GM20431 (cell line): ENCODE measurements around the gene MVP.
"Not testable (repeated sequence)": the region's sequence is repeated elsewhere in the genome, so short reads cannot be mapped to it uniquely, and the experiment has no call there.

Experiments
- in situ Hi-C: fragments of 300-500 bp; cut with MseI, MboI; formaldehyde crosslinking; loops from one replicate; pipeline ENCODE4 v1.15.0; 2020; ENCODE audit warnings: low sequenced_read_pairs; ENCODE audit not compliant: unreplicated experiment

The MVP gene

DNA sequence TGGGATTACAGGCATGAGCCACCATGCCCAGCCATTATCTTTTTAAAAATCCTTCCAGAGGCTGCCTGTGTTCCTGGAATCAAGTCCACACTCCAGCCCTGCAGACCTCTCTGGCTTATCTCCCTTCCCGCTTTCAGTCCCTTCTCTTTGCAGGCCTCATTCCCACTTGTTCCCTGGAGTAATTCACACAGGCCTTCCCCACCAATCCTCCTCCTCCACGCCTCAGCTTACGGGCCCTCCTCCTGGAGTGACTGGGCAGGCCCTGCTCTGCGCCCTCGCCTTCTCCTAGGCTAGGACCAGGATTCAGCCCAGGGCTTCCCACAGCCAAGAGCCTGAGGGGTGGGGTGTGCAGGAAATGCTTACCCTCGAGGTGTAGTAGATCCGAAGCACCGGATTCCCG lies 40.0 kb downstream of the MVP start:
- in situ Hi-C loops: no loop called here

DNA sequence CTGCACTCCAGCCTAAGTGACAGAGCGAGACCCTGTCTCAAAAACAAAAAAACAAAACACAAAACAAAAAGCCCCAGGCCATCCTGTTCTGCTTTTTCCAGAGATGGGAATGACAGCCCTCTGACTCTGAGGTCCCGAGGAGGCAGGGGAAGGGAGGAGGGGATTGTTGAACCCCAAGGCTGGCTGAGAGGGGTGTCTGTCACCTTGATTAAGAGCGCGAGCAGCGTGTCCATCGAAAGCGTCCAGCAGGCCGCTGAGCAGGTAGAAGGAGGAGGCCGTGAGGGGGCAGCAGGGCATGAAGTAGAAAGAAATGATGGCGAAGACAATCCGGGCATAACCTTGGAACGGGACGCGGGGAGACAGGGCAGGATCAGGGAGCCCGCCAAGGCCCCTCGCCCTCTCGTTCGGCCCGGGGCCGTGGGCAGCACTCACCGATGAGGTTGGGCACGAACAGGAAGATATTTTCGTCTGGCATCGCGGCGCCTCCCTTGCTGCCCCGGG lies 42.2 kb downstream of the MVP start:
- in situ Hi-C loops: no loop called here

DNA sequence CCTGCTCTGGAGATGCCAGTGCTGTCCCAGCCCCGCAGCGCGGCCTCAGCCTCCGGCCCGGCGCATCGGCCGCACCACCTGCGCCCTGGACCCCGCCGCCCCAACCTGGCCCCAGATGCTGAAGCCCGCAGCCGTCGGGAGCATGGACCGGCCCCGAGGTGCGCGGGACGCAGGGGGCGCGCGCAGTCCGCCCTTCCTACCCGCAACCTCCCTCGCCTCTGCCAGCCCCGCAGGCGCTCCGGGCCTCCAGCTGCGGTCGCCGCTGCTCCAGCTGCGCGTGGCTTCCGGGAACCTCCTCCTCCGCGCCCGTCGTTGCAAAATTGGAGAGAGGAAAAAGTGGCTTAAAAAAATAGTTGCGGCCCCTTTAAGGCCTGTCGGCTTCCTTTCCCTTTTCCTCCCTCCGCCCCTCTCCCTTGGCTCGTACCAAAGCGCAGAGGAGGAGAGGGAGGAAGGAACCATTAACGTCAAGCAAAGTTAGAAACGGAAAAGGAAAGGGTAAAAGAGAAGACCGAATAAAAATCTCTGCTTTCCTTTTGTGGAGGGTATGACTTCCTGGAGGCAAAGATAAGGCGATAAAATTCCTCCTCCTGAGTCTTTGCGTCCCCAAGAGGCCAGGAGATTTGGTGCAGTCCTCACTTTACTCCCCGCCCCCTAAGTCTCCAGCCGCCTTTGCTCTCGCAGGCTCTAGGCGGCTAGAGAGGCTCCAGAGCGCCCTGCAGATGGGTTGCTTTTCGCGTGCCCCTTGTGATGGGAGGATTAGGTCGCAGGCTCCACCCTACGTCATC lies 42.8 kb downstream of the MVP start, which contains the start of gene CDIPT:
Gene CDIPT, minus strand, starts transcription at position 343 of the 785 bp plus-strand sequence. CDS start 369 bp downstream, outside the sequence.
- in situ Hi-C loops: no loop called here

DNA sequence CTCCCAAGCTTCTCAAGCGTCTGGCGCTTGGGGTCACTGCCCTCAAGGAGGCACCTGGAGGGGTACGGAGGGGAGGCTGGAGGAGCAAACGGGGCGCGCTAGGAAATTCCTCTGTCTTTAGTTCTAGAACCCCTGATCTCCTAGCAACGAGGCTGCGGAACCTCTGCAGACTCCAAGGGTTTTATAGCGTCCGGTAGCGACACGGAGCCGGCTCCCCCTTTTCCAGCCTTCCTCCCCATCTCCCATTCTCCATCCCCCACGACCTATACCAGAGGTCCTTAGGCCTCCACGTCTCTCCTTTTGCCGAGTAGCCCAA lies 43.4 kb downstream of the MVP start:
- in situ Hi-C loops: no loop called here

DNA sequence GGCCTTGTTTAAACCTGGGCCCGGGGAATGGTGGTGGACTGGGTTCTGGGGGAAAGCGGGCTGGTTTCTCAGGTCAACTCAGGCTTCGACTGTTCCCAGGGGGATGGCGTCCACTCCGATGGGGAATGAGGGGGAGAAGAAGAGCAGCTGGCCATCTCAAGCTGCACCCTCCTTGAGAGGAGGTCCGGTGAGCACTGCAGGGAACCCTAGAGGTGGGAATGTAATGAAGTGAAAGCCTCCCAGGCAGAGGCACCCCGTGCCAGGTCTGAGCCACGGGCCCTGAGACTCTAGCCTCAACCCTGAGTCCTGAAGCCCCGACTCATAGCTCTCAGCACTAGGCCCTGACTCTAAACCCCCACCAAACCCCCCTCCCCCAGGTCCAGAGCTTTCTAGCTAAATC lies 43.9 kb downstream of the MVP start:
- in situ Hi-C loops: no loop called here

DNA sequence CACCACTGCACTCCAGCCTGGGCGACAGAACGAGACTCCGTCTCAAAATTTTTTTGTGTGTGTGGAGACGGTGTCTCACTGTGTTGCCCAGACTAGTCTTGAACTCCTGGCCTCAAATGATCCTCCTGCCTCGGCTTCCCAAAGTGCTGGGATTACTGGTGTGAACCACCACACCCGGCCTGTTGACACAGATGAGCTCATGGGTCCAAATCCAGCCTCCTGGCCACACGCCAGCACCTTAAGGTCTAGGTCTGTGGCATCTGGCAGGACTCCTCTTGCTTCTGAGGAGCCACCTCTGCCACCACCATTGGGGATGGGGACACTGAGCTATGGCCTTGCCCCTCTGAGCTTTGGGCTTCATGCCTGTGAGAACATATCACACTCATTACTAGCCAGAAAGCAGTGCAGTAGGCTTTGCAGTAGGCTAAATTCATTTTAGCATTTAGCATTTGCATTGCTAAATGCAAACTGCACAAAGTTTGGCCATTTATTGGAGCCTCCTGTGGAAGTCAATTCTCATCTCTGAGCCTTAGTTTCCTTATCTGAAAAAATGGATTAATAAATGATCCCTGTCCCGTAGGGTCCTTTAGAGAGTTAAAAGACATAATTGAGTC lies 48.2 kb downstream of the MVP start:
- in situ Hi-C loops: no loop called here

DNA sequence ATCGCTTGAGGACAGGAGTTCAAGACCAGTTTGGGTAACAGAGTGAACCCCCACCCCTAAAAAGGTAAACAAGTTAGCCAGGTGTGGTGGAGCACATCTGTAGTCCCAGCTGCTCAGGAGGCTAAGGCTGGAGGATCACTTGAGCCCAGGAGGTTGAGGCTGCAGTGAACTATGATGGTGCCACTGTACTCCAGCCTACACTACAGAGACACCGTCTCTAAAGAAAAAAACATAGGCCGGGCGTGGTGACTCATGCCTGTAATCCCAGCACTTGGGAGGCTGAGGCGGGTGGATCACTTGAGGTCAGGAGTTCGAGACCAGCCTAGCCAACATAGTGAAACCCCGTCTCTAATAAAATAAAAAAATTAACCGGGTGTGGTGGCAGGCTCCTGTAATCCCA lies 48.8 kb downstream of the MVP start:
- in situ Hi-C loops: not testable (repeated sequence)

DNA sequence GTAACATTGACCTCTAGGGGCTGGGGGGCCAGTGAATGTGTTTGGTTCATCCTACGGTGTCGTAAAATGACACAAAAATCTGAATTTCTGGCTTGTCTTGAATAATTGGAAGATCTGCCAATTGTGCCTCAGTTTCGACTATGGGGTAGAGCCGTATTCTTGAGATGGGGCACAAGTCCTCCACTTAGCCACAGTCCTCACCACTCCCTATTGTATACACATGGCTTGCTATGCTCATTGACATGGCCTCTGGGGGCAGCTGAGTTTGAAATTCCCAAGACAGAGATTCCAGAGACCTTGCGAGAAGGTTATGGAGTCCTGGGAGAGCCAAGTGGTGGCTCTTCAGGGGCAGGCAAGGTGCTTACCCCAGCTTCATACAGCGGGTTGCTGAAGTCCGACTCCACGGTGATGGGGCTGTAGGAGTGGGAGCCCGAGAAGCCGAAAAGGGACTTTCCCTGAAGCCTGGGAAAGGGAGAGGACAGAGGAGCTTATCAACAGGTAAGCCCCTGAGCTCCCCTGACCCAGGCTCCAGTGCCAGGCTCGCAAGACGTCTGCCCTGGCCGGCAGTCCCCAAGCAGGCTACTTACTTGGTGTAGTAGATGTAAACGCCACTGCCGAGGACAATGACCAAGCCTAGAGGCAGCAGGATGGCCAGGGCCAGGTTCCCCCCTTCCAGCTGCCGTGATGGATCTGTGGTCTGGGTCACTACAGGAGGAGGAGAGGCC lies 51.7 kb downstream of the MVP start:
- in situ Hi-C loops: loop anchor here (10.0 kb wide), 1 partner anchor 57 kb away; the partner anchor contains the start of genes PAGR1 and PRRT2

DNA sequence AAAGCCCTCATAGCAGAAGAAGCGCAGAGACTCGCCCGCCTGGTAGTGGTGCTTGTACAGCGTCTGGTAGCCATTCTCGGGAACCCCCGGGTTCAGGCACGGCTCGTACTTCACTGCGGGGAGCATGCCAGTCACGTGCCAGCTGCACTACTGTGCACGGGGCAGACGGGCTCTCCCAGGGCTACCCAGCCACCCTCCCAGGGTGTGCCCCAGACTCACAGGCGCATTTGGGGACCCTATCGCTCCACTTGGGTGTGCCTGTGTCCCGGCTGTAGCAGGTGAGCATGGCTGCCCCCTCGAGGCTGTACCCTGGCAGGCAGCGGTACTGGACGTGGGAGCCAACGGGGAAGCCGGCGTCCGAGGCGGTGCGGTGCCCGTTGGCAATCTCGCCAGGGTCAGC lies 53.1 kb downstream of the MVP start:
- in situ Hi-C loops: loop anchor here (10.0 kb wide), 1 partner anchor 59 kb away; the partner anchor contains the start of genes PAGR1 and PRRT2

DNA sequence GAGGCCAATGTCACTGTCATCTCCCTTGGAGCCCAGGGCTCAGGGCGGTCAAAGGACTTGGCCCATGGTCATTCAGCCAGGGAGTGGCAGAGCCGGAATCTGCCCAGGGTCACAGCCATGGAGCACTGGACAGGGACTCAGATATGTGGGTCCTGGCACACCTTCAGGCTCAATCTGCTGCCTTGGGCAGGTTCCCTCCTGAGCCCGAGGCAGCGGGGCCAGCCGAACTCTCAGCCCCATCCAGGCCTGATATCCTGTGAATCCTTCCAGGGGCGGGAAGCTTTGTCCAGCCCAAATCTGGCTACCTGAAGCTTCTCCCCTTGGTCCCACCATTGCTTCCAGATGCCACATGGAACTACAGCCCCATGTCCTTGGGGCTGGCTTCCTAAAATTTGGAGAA lies 54.9 kb downstream of the MVP start:
- in situ Hi-C loops: loop anchor here (10.0 kb wide), 1 partner anchor 60 kb away; the partner anchor contains the start of genes PAGR1 and PRRT2

DNA sequence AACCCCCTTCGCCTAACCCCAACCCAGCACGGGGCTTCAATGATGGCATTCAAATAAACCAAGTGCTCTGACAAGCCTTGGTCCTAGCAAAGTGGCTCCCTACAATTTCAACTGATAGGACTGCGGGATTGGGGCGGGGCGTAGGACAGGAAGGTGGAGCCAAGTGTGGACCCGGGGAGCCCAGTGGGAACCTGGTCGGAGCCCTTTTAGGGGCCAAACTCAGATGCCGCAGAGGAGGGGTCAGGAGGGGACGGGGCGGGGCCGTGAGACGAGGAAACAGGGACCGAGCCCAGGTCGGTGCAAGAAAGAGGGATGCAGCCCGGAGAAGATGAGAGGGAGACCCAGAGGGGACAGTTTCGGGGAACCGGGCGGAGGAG lies 55.9 kb downstream of the MVP start:
- in situ Hi-C loops: loop anchor here (10.0 kb wide), 1 partner anchor 61 kb away; the partner anchor contains the start of genes PAGR1 and PRRT2

DNA sequence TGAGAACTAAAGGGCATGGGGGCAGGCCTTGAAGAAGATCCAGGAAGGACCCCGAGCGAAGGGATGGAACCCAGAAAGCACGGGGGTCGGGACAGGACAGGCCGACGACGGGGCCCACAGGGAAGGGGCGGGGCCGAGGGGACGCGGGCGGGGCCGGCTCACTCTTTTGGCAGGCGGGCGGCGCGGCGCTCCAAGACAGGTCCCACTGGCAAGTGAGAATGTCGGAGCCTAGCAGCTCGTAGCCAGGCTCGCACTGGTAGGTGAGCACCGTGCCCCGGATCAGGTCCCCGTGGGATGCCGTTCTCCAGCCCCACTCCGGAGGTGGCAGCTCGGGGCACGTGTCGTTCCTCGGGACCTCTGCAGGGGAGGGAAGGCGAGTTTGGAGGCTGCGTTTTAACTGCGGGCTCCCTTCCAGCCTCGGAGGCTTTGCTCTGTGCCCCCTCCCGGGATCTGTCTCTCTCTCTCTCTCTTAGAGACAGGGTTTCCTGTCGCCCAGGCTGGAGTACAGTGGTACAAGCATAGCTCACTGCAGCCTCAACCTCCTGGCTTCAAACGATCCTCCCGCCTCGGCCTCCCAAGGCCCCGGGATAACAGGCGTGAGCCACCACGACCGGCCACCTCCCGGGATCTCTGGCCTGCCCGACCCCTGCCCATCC lies 56.5 kb downstream of the MVP start:
- in situ Hi-C loops: loop anchor here (10.0 kb wide), 1 partner anchor 62 kb away; the partner anchor contains the start of genes PAGR1 and PRRT2

DNA sequence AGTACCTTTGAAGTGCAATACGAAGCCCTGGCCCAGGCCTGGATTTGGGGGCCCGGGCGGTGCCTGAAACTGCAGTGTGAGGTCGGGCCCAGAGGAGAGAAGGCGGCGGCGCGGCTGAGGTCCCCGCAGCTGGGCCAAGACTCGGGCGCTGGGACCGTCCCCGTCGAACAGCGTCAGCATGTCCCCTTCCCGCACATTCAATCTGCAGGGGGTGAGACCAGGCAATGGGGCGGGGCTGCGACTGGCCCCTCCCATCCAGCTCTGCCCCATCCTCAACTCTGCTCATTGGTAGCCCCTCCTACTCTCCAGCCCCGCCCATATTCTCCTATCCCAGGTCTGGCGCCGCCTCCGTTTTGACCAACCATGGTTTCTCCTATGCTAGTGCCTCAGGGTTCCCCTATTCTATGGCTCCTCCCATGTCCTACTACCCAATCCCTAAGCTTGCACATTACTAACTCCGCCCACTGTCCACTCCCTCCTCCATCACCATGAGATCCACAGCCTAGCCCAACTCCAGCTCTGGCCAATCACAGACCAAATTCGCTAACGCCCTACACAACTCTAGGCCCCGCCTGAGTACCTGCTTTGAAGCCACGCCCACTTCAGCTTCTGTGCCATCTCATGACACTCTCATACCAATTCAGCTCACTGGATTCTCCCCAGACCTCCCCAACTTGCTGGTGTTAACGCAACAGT lies 57.2 kb downstream of the MVP start:
- in situ Hi-C loops: loop anchor here (10.0 kb wide), 1 partner anchor 63 kb away; the partner anchor contains the start of genes PAGR1 and PRRT2

DNA sequence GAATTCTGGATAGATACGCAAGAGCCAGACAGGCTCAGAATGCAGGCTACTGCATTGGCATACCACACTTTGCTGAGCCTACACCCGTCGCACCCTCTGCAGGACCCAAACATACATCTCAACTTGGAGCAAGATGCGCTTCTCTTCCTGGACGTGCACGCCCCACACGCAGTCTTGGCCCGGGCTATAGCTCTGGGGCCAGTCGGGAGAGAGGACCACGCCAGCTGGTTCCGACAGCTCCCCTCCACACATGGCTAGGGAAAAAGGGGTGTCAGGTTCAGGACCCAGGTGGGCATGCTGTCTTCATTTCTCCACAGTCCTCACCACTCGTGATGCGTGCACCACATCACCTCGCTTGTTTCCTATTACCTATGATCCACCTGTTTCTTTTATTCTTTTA lies 57.9 kb downstream of the MVP start:
- in situ Hi-C loops: loop anchor here (10.0 kb wide), 1 partner anchor 63 kb away; the partner anchor contains the start of genes PAGR1 and PRRT2

DNA sequence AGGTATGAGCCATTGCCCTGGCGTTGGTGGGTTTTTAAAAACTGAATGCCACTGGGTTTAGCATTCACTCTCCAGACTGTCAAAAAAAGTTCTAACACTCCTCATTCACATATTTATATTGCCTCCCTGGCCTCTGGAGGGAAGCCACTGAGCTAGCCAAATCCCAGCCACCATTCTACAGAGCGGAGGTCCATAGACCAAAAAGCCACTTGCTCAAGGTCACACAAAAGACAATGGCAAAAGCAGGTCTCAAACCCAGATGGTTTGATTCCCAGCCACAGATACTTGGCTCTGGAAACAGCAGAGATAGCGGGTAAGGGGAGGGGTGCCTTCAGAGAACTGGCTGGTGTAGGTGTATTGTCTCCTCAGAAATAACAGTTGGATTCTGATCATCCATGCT lies 60.8 kb downstream of the MVP start:
- in situ Hi-C loops: no loop called here

DNA sequence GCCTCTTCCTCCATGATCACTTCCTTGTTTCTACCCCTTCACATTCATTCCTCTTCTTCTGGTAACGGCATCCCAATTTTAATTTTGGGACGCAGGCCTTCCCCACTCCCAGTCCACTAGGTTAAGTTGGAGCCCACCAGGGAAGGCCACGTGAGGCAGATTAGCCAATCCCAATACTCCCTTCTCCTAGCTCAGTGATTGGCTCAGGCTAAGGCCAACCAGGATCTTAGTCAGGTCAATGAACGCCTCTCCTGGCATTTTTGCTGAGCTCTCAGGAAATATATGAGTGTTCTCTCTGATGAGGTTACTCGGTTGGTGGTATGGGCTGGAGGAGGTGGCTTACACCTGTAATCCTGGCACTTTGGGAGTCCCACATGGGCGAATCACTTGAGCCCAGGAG lies 63.7 kb downstream of the MVP start:
- in situ Hi-C loops: no loop called here

DNA sequence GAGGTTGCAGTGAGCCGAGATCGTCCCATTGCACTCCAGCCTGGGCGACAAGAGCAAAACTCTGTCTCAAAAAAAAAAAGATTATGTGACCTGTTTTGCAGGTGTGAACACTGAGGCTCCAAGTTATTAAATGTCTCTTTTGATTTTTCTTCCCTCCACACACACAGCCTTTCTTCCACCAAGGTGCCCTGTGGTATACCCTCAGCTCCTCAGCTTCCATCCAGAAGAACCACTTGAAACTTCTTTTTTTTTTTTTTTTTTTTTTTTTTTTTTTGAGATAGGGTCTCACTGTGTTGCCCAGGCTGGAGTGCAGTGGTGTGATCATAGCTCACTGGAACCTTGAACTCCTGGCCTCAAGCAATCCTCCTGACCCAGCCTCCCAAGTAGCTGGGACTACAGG lies 69.1 kb downstream of the MVP start:
- in situ Hi-C loops: not testable (repeated sequence)

DNA sequence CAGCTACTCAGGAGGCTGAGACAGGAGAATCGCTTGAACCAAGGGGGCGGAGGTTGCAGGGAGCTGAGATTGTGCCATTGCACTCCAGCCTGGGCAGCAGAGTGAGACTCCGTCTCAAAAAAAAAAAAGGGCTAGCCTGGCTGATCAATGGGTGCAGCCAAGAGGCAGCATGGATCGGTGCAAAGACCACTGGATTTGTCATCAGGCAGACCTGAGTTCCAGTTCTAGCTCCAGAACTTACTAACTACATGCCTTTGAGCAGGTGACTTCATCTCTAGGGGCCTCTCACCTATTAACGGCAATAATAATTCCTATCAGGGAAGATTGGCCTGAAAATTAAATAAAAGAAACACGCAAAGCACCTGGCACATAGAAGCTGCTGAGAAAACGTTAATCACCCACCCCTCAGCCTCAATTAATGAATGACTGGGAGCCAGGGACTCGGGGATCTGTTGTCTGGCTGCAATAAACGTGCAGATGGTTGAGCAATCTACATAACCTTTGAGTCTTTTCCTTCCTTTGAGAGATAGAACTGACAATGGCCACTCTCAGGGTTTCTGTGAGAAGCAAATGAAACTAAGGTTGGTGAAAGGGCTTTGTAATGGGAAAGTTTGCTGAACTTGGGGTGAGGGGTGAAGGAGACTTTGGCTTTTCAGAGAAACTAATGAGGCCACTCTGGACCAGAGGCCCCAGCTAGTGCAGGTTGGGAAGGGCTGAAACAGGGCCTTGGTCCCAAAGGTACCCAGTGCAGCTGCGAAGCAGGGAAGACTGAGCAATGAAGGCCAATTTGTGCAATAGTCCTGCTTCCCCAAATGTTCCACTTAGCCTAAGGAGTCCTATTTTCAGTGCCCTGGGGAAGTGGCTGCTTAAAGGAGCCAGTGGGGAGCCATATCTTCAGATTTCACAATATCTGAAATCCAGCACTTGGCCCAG lies 71.5 kb downstream of the MVP start:
- in situ Hi-C loops: no loop called here
